Measurements from ENCODE around the gene SV2A.

- TF ChIP-seq ZBTB8A (tag by site-specific recombination; IDR thresholded peaks at IDR 0.05) (no peak), EGR2 (tag by site-specific recombination; IDR thresholded peaks at IDR 0.05; ENCODE audit: low read depth) (no peak), PBX3 (CRISPR knock-in tag; IDR thresholded peaks at IDR 0.05) (no peak), CTCF (tag by site-specific recombination; IDR thresholded peaks at IDR 0.05) (no peak), REST (tag by site-specific recombination; IDR thresholded peaks at IDR 0.05) (no peak), ZNF704 (tag by site-specific recombination; IDR thresholded peaks at IDR 0.05) (no peak), ZNF416 (tag by site-specific recombination; IDR thresholded peaks at IDR 0.05) (no peak), SETDB1 (IDR thresholded peaks at IDR 0.05; ENCODE audit: insufficient read length, low read length) (no peak)
These were observed 6.0 kb upstream of the SV2A start for GRCh38 chr1:149923626-149924025.
